ENCODE results near the gene ZNF662. TPM values are rescaled to one million over a fixed set of nuclear protein-coding genes. Genes with fewer than 3 reads are reported as not detected.

The ZNF662 gene
- total and polyA plus RNA-seq, 3 donors from 2014 or later = 11.2 to 23.5 (median 19.2) TPM

DNA sequence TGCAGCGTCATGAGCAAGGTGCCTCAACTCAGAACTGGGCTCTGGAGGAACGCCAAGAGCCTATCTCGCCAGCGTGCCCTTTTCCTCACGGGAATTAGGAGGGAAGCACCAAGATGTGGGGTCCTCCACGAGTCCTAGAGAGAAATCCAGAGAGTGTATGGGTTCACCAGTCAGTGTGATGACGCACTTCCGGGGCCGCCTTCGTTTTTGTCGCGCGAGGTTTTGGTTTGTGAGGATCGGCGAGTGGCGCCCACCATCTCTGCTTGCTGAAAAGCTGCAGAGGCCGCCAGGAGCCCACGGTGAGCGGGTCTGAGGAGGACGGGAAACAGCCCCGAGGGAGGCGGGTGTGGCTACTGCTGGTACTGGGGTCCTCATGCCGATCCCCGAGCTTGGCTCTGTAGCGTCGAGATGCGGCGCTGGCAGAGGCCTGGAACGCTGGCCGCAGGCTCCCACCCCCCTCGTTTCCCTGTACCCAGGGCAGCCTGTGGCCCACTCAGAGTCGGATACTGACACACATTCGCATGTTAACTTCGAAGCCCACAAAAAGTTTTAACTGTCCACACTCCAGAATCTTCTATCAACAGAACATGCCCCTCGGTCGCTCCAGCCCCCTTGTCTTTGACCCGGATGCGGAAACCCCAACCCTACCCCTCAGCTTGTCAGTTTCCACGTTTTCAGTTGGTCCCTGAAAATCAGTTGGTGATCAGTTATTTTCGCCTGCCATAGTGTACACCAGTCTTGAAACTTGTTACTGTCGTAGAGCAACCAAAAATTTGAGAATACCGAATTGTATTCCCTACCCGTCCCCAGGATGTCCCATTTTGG is 30.4 kb downstream of the ZNF662 start:
- no peaks in the 10 kb centered on the region for H3K9me3 ChIP-seq
- intact Hi-C loops (cut with DNase I; ENCODE audit: low total_unique reads) = no loop called here
- peak overlapping the region; percentile 49 to 69 for H3K4me3 ChIP-seq
- H3K27ac ChIP-seq = peak overlapping the region in 1 of 2 donors; percentile 52
- TF ChIP-seq CTCF (IDR thresholded peaks at IDR 0.05) = no peak
- TF ChIP-seq POLR2A (IDR thresholded peaks at IDR 0.05) = no peak
- no peaks in the 10 kb centered on the region for H3K27me3 ChIP-seq
- H3K36me3 ChIP-seq (ENCODE audit: low read depth, missing control alignments) = no peaks in the 10 kb centered on the region
- WGBS, 2 donors = 35 to 55% methylated on average over 26 to 43 of the region's 43 CpGs
- H3K4me1 ChIP-seq = no peaks in the 10 kb centered on the region
- peak; percentile 90 for DNase-seq

GRCh38 chr3:42937334-42937733 is 31.4 kb downstream of the ZNF662 start:
- WGBS, 2 donors = 70 to 82% methylated on average over 3 of the region's 3 CpGs
- intact Hi-C loops (cut with DNase I; ENCODE audit: low total_unique reads) = no loop called here
- H3K27me3 ChIP-seq = no peaks in the 10 kb centered on the region
- no peak for DNase-seq
- peak overlapping the region in 1 of 2 donors; percentile 52 for H3K27ac ChIP-seq
- H3K4me1 ChIP-seq = no peaks in the 10 kb centered on the region
- no peak for TF ChIP-seq POLR2A (IDR thresholded peaks at IDR 0.05)
- no peak for TF ChIP-seq CTCF (IDR thresholded peaks at IDR 0.05)
- no peaks in the 10 kb centered on the region for H3K36me3 ChIP-seq (ENCODE audit: low read depth, missing control alignments)
- H3K9me3 ChIP-seq = no peaks in the 10 kb centered on the region
- peak overlapping the region; percentile 49 to 69 for H3K4me3 ChIP-seq

DNA sequence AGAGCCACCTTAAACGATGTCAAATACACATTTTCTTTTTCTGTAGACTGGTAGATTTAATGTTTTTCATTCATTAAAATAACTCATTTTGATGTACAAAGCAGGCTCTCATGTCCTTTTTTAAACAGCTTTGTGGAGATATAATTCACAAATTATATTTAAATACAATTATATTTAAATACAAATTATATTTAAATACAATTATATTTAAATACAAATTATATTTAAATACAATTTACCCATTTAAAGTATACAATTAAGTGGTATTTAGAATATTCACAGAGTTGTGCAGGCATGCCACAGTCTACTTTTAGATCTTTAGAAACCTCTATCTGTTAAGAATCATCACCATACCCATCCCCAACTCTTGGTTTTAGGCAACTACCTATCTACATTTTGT is 36.8 kb downstream of the ZNF662 start:
- no peaks in the 10 kb centered on the region for H3K27me3 ChIP-seq
- no peak for TF ChIP-seq CTCF (IDR thresholded peaks at IDR 0.05)
- no peak for TF ChIP-seq POLR2A (IDR thresholded peaks at IDR 0.05)
- intact Hi-C loops (cut with DNase I; ENCODE audit: low total_unique reads) = no loop called here
- WGBS, 2 donors = 80 to 81% methylated on average over 1 of the region's 1 CpG
- no peak overlapping the region for H3K4me3 ChIP-seq
- H3K27ac ChIP-seq = no peak overlapping the region
- H3K36me3 ChIP-seq (ENCODE audit: low read depth, missing control alignments) = no peaks in the 10 kb centered on the region
- H3K4me1 ChIP-seq = no peaks in the 10 kb centered on the region
- no peaks in the 10 kb centered on the region for H3K9me3 ChIP-seq
- no peak for DNase-seq

- H3K4me3 ChIP-seq = no peak overlapping the region
- intact Hi-C loops (cut with DNase I; ENCODE audit: low total_unique reads) = no loop called here
- H3K36me3 ChIP-seq (ENCODE audit: low read depth, missing control alignments) = no peaks in the 10 kb centered on the region
- no peak for TF ChIP-seq POLR2A (IDR thresholded peaks at IDR 0.05)
- TF ChIP-seq CTCF (IDR thresholded peaks at IDR 0.05) = no peak
- no peak for DNase-seq
- no peaks in the 10 kb centered on the region for H3K9me3 ChIP-seq
- no peaks in the 10 kb centered on the region for H3K4me1 ChIP-seq
- 85 to 88% methylated on average over 5 of the region's 5 CpGs for WGBS, 2 donors
- H3K27ac ChIP-seq = no peak overlapping the region
- no peaks in the 10 kb centered on the region for H3K27me3 ChIP-seq
Measured at GRCh38 chr3:42946050-42946449, 40.1 kb downstream of the ZNF662 start.

GRCh38 chr3:42957573-42957972 is 51.6 kb downstream of the ZNF662 start:
- H3K27me3 ChIP-seq = no peaks in the 10 kb centered on the region
- H3K36me3 ChIP-seq (ENCODE audit: low read depth, missing control alignments) = no peaks in the 10 kb centered on the region
- no peaks in the 10 kb centered on the region for H3K4me1 ChIP-seq
- TF ChIP-seq CTCF (IDR thresholded peaks at IDR 0.05) (no peak), POLR2A (IDR thresholded peaks at IDR 0.05) (no peak)
- no peaks in the 10 kb centered on the region for H3K9me3 ChIP-seq
- H3K4me3 ChIP-seq = no peak overlapping the region
- WGBS, 2 donors = 83% methylated on average over 3 of the region's 3 CpGs
- DNase-seq = no peak
- intact Hi-C loops (cut with DNase I; ENCODE audit: low total_unique reads) = no loop called here
- no peak overlapping the region for H3K27ac ChIP-seq

Data from testis (tissue), 3 donors.